Mucosa of descending colon (tissue), 3 donors: ENCODE data around the gene GFRA1. TPM values are rescaled to one million over a fixed set of nuclear protein-coding genes. Genes with fewer than 3 reads are reported as not detected.

Source experiments
- ATAC-seq: fragments of 200-7000 bp; cut with Tn5 transposase; one replicate; pipeline ENCODE4 v1.9.1; 2020; ENCODE audit warnings: mild to moderate bottlenecking, moderate library complexity
- DNase-seq, 3 donors: peaks; one replicate each; pipeline ENCODE4 v3.0.0-alpha.2; 2020
- H3K36me3 ChIP-seq: fragments of 200-600 bp; one replicate; pipeline ENCODE4 v1.8.0; 2021; ENCODE audit warnings: low read depth, mild to moderate bottlenecking
- H3K4me1 ChIP-seq: fragments of 200-600 bp; one replicate; pipeline ENCODE4 v1.8.0; 2021; ENCODE audit warnings: low read depth, mild to moderate bottlenecking
- H3K4me3 ChIP-seq: fragments of 200-600 bp; one replicate; pipeline ENCODE4 v1.8.0; 2021; ENCODE audit warnings: mild to moderate bottlenecking
- H3K9me3 ChIP-seq: fragments of 200-600 bp; one replicate; pipeline ENCODE4 v1.8.0; 2021; ENCODE audit warnings: mild to moderate bottlenecking
- intact Hi-C, 2 donors: fragments of 100-400 bp; cut with DNase I in 1 of 2; cut with micrococcal nuclease in 1 of 2; formaldehyde crosslinking; loops; one replicate each; pipeline versions ENCODE4 v1.11.0 to v1.11.1; 2022; cut with DNase I, micrococcal nuclease
- total RNA-seq, 3 donors: library from RNA; stranded (reverse); fragmentation: NEBNext Ultra II Directional in 2 of 3; extraction: Animal tissue kit (Norgen Biotek cat#: 25700) in 2 of 3; gene quantifications; one replicate each; pipeline versions ENCODE4 v1.2.1 to v1.2.4, GENCODE V29; 2021 to 2023
- TF ChIP-seq, protein P1 (sequence below): fragments of 200-600 bp; IDR thresholded peaks from one replicate; pipeline ENCODE4 v1.8.0; 2022; ENCODE audit warnings: antibody characterized with exemption, mild to moderate bottlenecking
- donor health status: DM: no; HTN: no; CAD: no; lungs with moderate emphysema.
- donor health status: DM: no; HTN: no; CAD: no.
- donor health status: DM: no; HTN: yes; CAD: no.

GFRA1 gene
- total RNA-seq, 3 donors from 2014 or later: 2.2 to 32.2 (median 4.1) TPM

GRCh38 chr10:116113721-116114501 is 159.1 kb downstream of the GFRA1 start:
- no peak overlapping the region for H3K4me3 ChIP-seq
- intact Hi-C loops: no loop called here

GRCh38 chr10:116112232-116113231 is 160.5 kb downstream of the GFRA1 start:
- ATAC-seq: no peak
- TF ChIP-seq, protein P1, sequence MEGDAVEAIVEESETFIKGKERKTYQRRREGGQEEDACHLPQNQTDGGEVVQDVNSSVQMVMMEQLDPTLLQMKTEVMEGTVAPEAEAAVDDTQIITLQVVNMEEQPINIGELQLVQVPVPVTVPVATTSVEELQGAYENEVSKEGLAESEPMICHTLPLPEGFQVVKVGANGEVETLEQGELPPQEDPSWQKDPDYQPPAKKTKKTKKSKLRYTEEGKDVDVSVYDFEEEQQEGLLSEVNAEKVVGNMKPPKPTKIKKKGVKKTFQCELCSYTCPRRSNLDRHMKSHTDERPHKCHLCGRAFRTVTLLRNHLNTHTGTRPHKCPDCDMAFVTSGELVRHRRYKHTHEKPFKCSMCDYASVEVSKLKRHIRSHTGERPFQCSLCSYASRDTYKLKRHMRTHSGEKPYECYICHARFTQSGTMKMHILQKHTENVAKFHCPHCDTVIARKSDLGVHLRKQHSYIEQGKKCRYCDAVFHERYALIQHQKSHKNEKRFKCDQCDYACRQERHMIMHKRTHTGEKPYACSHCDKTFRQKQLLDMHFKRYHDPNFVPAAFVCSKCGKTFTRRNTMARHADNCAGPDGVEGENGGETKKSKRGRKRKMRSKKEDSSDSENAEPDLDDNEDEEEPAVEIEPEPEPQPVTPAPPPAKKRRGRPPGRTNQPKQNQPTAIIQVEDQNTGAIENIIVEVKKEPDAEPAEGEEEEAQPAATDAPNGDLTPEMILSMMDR: no peak
- DNase-seq: no peak
- Histone ChIP-seq H3K36me3 (no peaks in the 10 kb centered on the region), H3K9me3 (no peaks in the 10 kb centered on the region), H3K4me3 (no peak overlapping the region), H3K4me1 (no peaks in the 10 kb centered on the region)
- intact Hi-C loops: no loop called here

More at GRCh38 chr10:116113721-116114501, 159.1 kb downstream of the GFRA1 start:
- DNase-seq (no peak), ATAC-seq (no peak)
- no peaks in the 10 kb centered on the region for H3K4me1 ChIP-seq
- no peaks in the 10 kb centered on the region for H3K36me3 ChIP-seq
- TF ChIP-seq, protein P1: no peak
- no peaks in the 10 kb centered on the region for H3K9me3 ChIP-seq

GRCh38 chr10:116111483-116112095 is 161.4 kb downstream of the GFRA1 start:
- ATAC-seq: no peak
- DNase-seq: no peak
- intact Hi-C loops: no loop called here

DNA sequence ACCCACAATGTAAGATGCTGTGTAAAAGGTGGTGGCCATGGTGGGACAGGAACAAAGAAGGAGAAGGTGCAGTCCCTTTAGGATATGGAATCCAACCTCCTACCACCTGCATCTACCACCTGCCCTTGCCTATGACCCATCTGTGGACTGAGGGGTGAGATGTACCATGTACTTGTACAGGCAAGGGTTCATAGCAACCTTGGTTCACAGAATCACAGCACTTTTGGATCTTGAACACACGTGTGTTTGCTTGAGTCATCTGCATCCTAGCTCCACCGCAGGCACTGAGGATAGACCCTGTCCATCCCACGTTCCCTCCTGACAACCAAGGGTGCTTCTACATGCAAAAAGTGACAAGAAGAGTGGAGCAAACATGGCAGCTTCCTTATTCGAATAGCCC is 162.3 kb downstream of the GFRA1 start:
- H3K36me3 ChIP-seq: no peaks in the 10 kb centered on the region
- TF ChIP-seq, protein P1: no peak
- ATAC-seq (no peak), DNase-seq (no peak)
- intact Hi-C loops: no loop called here
- no peaks in the 10 kb centered on the region for H3K4me1 ChIP-seq
- H3K9me3 ChIP-seq: no peaks in the 10 kb centered on the region
- no peak overlapping the region for H3K4me3 ChIP-seq

More at GRCh38 chr10:116111483-116112095, 161.4 kb downstream of the GFRA1 start:
- no peaks in the 10 kb centered on the region for H3K9me3 ChIP-seq
- H3K4me3 ChIP-seq: no peak overlapping the region
- H3K4me1 ChIP-seq: no peaks in the 10 kb centered on the region
- H3K36me3 ChIP-seq: no peaks in the 10 kb centered on the region
- TF ChIP-seq, protein P1: no peak

- intact Hi-C loops: no loop called here
- no peak overlapping the region for H3K4me3 ChIP-seq
- TF ChIP-seq, protein P1: no peak
- no peaks in the 10 kb centered on the region for H3K9me3 ChIP-seq
- no peaks in the 10 kb centered on the region for H3K36me3 ChIP-seq
- DNase-seq (no peak), ATAC-seq (no peak)
- H3K4me1 ChIP-seq: no peaks in the 10 kb centered on the region
Measured at GRCh38 chr10:116109881-116110280, 163.1 kb downstream of the GFRA1 start.
